22Rv1 (cell line): ENCODE results near the gene AUTS2.

ENCODE experiments used
- ZFX ChIP-seq: fragments of 450-650 bp; IDR thresholded peaks from 2 replicates; pipeline ENCODE4 v1.6.1; 2017; ENCODE audit warnings: antibody characterized with exemption, borderline replicate concordance
- TF ChIP-seq, protein P1 (sequence below): fragments of 450-650 bp; IDR thresholded peaks from 2 replicates; pipeline ENCODE4 v1.5.1; 2017; ENCODE audit warnings: mild to moderate bottlenecking

GRCh38 chr7:69640925-69641594, 42.8 kb downstream of the AUTS2 start:
- TF ChIP-seq, protein P1, sequence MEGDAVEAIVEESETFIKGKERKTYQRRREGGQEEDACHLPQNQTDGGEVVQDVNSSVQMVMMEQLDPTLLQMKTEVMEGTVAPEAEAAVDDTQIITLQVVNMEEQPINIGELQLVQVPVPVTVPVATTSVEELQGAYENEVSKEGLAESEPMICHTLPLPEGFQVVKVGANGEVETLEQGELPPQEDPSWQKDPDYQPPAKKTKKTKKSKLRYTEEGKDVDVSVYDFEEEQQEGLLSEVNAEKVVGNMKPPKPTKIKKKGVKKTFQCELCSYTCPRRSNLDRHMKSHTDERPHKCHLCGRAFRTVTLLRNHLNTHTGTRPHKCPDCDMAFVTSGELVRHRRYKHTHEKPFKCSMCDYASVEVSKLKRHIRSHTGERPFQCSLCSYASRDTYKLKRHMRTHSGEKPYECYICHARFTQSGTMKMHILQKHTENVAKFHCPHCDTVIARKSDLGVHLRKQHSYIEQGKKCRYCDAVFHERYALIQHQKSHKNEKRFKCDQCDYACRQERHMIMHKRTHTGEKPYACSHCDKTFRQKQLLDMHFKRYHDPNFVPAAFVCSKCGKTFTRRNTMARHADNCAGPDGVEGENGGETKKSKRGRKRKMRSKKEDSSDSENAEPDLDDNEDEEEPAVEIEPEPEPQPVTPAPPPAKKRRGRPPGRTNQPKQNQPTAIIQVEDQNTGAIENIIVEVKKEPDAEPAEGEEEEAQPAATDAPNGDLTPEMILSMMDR: no peak
- no peak for TF ChIP-seq ZFX
